HG02852 (cell line): ENCODE measurements around the gene ARMC7.
"Not testable (repeated sequence)": the region's sequence is repeated elsewhere in the genome, so short reads cannot be mapped to it uniquely, and the experiment has no call there.

Experiments
- ATAC-seq: cut with Tn5 transposase; IDR thresholded peaks from one replicate; pipeline ENCODE4 v1.9.1; 2021; ENCODE audit warnings: mild to moderate bottlenecking, moderate library complexity; ENCODE audit not compliant: unreplicated experiment

Gene ARMC7

DNA sequence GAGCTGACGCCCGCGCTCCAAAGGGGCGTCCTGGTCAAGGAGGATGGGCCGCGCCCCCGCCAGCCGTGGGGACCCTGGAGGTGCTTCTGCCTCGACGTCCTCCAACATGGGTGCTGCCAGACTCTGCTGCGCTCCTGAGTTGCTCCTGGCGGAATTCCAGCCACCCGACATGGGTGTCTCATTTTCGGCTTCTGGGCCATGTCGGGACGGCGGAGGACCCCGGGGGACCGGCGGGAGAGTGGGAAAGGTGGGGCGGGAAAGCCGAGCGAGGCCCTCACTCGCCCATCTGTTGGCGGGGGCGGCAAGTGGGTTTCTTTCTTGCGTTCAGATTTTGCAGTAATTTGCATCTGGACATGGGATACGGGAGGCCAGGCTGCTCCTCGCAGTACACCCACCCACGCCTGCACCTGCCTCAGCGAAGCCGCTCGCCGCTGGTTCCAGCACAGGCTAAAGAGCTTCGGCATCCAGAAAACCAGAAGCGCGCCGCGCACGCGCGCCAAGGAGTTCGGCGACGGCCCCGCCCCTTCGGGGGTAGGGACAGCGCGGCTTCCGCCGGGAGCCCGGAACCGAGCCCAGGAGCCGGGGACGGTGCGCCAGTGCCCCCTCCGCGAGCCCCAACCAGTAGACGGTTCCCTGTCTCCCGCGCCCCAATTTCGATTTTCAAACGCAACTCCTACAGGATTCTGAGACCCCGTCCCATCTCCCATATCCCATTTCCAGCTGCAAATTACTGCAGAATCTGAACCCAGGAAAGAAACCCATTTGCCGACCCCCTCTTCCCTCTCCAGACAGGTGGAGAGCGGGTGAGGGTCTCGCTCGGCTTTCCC, at the start of gene ARMC7:
TSS of gene ARMC7 (plus strand) at position 563 of the 827 bp plus-strand sequence. CDS start 320 bp downstream, outside the sequence.
- peak; percentile 76 for ATAC-seq

DNA sequence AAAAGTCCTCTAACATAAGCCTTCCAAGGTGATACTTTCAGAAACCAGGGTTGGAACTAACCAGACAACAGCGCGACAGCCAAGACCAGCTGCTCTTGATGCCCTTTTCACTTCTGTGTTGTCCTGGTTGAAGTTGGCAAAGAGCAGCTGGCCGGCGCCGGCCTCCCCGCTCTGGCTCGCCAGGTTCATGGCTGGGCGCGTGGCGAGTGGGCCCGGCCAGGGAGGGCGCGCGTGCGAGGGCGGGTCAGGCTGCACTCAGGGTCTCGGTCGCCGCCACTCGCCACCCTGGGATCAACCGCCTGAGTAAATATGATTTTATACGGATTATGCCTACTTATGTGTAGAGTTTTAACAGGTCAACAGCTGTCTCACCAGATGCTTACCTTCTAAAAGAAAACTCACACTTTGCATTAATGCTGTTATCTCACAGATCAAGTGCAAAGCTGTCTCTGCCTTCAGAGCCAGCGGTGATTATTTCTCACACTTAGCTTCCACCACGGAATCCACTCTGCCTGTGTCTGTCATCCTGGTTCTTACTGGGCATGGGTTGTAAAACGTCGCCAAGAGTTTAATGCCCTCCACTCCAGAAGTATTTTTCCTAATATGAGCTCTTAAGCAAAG, 49.2 kb upstream of the ARMC7 start:
- ATAC-seq, result no peak

DNA sequence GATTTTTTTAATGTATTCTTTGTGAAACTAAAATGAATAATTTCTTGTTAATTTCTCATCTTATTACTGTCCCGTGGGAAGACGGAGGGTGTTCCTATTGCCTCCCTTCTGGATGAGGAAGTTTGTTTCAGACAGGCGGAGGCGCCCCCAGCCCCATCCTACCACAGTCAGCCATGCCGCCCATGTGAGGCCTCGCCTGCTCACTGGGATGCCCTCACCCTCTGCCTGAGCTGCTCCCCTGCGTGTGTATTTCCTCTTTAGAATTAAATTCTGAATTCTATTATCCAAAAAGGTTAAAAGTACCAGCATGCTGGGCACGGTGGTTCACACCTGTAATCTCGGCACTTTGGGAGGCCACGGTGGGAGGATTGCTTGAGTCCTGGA, 48.7 kb upstream of the ARMC7 start:
- no peak for ATAC-seq

DNA sequence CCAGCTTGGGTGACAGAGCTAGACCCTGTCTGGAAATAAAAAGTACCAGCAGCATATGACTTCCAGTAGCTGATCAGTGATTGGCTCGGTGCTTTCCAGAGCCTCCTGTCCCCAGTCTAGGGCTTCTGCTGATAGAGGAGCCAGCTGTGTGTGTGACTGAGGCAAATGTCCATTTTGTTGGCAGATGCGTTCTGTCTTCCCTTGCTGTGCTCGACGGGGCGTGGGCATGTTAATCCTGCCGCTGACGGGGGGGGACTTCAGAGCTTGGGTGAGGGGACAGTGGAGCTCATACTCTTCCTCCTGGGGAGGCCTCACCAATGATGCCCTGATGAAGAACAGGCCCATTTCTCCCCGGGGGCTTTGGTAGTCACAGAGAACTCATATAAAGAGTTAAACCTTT, 48.2 kb upstream of the ARMC7 start:
- ATAC-seq, result no peak

DNA sequence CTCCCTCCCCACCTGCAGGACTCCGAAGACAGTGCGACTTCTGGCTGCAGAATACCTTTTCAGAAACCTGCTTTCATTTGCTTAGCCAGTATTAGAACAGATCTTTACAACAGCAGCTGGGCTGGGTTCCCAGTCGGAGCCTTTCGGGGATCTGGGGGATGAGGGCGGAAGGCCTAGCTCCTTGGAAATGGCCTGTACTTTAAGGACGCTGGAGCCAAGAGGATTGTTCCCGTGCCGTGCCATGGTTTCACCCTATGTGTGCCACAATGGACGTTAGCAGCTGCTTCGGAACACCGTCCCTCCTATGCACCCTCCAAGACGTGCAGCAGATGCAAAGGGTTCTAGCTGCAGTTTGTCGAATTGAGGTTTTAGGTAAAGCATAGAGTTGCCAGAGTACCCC, 46.6 kb upstream of the ARMC7 start:
- no peak for ATAC-seq

DNA sequence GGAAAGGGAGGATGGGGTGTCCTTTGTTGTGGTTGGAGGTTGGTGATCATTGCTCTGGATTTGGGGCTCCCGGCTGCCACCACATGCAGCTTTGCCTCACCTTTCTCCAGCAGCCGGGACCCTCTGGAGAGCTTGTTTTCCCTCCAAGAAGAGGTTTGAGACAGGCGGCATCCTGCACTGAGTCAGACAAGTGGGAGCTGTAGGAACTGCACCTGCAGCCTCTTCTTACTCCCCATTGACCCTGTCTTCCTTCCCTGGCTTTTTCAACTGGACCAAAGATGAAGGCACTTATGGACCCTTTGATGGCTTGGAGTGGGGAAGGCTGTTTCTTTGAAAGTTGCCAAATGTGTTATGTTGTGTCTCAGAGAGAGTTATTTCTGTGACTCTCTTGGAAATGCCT, 46.1 kb upstream of the ARMC7 start:
- no peak for ATAC-seq

DNA sequence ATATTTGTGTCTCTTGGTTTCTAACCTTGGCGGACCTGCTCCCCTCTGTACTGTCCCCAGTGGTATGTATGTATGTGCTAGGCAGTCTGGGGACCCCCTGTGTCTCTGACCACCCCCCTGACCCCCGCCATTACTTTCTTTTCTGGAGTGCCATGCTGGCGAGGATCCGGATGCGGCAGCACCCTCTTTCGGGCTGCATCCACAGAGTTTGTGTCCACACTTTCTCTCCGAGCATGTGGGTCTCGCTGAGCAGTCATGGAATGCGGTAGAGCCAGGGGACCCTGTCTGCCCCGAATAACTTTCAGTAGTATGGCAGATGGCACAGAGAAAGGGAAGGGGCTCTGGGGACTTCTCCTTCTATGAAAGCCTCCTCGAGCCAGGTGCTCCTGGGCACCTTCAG, 45.7 kb upstream of the ARMC7 start:
- no peak for ATAC-seq

DNA sequence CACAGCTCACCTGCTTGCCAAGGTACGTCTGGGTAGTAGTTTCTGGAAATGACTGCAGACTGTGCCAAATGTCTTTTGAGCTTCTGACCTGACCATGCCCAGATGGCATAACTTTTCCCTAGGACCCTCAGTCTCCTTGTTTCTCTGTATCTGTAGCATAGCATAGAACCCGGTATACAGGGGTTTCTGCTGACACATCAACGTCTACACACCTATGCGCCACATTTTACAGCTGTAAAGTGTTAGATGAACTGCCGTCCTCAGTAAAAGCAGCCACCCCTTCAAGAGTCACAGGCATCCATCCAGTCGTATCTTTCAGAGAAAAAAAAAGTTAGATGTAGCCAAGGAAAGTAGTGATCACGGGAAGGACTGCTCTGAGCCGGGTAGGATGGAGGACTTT, 45.3 kb upstream of the ARMC7 start:
- ATAC-seq, result no peak

DNA sequence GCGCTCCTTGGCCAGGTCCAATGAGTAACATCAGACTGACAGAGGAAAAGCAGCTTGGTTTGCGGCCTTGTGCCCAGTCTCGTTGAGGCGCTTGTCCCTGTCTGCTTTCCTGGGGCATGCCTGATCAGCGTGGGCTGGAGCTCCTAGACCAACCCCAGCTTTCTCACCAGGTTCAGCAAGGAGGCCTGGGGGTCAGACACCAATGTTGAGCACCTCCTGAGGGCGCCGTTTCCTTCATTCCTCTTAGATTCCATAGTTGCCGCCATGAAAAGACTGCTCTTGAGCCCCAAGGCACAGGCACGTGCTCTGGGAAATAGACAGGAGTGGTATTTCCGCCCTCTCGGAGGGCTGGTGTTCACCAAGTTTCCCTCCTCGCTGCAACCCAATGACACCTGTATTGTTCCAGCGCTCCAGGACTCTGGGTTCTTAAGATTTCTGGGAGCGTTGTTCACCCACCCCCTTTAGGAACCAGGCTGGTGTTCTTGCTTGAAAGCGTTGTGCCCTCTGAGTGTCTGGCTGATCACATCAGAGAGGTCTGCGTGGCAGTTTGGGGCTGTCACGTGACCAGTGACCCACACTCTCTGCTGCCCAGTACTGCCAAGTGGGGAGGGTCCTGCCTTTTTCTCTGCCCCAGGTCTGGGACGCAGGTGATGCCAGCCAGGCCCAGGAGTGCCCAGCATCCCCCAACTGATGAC, 44.8 kb upstream of the ARMC7 start:
- no peak for ATAC-seq

DNA sequence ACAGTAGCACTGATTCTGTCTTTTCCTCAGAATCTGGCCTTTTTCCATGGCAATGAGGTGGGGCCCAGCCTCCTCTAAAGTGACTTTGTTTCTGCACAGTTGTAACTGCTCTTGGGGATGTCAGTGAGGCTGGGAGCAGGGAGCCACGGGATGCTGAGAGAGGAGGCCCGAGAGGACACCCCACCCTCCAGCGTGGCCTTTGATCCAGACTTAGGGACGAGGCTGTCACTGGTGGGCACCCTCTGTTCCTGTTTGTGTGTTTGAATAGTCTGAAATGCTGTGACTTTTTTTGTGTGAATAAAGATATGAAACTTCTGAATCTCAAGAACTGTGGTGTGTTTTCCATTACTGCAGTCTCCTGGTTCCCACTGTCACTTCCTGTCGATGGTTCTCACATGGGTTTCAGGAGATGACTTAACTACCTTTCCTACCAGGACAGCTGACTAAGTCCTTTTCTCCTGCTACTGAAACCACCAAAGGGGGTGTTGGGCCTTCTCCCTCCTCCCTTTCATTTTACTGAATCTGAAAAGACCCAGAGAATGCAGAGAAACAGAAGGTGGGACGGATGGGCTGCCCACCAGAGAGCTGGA, 44.1 kb upstream of the ARMC7 start:
- ATAC-seq, result no peak

DNA sequence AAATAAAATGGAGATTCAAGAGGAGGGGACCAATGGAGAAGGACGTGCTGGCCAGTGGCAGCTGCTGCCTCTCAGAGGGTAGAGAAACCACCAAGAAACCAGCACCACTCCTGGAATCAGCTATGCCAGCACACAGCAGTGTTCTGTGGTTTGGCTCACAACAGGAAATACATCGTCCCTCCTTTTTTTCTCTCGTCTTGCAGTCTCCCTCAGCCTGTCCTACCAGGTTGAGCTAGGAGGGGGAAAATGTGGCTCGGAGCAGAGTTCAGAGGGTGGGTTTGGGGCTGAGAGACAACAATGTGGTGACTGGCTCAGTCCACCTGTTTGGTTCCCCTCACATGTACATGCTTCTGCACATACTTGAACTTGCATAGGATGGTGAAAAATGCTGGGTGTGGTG, 41.9 kb upstream of the ARMC7 start:
- no peak for ATAC-seq

DNA sequence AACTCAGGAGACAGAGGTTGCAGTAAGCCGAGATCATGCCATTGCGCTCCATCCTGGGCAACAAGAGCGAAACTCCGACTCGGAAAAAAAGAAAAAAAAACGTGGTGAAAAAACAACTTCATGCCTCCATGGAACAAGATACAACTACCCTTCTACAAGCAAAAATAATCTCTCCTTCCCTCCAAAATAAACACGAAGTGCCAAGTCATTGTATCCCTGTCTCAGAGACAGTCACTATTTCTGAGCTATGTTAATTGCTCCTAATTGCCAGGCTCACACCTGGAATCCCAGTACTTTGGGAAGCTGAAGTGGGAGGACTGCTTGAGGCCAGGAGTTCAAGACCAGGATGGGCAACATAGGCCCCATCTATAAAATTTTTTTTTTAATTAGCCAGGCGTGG, 41.0 kb upstream of the ARMC7 start:
- no peak for ATAC-seq

DNA sequence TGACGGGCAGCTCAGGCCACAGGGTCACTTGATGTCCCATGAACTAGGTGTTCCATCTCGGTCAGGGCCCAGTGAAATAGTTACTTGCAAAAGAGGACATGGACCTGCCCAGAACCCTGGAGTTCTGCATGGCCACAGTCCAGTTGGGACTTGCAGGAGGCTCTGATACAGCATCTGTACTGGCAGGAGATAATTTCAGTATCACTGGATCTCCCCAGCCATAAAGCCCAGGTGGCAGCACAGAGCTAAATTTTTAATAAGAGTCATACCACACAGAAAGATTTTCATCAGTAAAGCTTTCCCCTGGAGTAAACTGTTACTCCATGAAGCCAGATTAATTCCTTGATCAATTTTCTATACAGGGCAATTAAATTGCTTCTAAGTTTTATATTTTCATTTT, 40.0 kb upstream of the ARMC7 start:
- ATAC-seq, result no peak

DNA sequence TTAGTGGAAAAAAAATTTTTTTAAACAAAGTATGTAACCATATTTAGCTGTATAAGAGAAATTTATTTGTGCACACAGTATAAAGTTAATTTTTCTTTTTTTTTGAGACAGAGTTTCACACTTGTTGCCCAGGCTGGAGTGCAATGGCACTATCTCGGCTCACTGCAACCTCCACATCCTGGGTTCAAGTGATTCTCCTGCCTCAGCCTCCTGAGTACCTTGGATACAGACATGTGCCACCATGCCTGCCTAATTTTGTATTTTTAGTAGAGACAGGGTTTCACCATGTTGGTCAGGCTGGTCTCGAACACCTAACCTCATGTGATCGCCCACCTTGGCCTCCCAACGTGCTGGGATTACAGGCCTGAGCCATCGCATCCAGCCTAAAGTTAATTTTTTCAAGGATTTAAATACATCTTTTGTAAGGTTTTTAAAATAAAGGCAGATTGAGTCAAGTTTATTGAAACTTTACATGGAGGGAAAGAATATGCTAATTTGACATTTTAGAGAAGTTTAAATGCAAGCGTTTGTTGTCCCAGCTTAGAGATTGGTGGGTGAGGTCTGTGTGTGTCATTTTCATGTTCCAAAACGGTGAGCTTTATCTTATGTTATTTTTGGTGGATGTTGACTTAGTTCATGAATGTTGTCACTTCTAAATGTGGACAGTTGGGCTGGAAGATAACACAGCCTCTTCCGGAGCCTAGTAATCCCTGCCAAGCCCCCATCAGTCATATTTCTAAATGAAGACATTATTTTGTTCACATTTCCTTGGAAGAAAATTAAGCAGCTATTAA, 38.1 kb upstream of the ARMC7 start:
- not testable (repeated sequence) for ATAC-seq

DNA sequence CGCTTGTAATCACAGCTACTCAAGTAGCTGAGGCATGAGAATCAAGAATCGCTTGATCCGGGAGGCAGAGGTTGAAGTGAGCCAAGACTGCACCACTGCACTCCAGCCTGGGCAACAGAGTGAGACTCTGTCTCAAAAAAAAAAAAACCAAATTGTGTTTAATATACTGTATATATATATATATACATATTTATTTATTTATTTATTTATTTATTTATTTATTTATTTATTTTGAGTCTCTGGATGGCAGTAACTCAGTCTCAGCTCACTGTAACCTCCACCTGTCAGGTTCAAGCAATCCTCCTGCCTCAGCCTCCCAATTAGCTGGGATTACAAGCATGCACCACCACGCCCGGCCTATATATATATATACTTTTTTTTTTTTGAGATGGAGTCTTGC, 36.9 kb upstream of the ARMC7 start:
- not testable (repeated sequence) for ATAC-seq

DNA sequence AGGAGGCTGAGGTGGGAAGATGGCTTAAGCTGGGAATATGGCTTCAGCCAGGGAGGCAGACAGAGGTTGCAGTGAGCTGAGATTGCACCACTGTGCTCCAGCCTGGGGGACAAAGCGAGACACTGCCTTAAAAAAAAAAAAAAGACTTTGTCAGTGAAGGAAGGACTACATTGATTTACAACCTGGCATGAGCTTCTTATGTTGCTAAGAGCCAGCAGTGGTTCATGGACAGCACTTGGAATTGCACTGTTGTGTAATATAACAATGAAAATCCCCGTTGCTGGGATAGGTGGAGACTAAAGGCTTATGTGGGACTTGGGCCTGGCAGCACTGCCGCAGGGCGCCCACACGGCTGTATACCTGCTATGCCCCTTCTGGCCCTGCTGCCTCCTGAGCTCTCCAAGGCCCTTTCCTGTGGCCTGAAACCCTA, 36.1 kb upstream of the ARMC7 start:
- ATAC-seq, result no peak

DNA sequence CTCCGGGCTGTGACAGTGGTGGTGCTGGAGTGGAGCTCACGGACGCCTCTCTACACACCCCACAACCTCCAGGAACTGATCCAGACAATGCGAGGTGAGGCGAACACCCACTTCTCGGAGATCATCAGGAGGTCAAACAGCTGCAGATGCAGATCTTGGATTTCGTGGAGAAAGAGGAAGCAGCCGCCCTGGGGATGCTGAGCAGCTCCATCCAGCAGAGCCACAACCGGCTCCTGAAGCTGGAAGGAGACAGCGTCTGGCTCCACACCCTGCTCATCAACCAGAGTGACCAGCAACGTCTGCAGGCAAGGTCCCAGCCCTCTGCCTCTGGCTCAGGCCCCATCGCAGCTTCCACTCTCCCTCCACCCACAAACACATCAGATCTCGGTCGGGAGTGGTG, 35.2 kb upstream of the ARMC7 start:
- no peak for ATAC-seq

DNA sequence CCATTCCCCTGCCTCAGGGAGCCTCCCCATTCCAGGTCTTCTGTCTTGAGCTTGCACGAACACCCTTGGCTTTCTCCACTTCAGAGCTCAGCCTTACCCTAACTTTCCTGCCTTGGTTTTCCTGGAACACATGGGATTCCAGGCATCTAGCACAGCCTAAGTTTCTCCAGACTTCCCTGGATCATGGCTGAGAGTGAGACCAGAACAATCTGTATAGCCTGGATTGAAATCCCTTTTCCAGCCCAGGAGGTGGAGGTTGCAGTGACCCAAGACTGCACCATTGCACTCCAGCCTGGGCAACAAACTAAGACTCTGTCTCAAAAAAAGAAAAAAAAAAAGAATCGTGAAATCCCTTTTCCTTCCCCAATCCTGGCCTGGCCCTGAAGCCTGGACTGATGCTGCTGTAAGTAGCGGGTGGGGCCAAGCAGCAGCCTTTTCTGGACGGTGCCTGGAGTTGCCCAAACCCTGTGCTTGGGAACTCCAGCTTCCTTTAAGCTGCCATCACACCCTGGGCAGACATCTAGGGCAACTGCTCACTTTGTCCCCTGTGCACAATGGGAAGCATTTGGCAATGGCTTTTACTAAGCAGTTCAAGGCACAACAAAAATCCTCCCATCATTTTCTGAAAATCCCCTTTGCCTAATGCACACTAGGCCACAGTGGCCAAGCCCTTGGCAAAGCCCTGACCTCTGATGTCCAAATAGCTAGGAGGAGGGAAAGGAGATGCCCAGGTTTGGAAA, 34.0 kb upstream of the ARMC7 start:
- no peak for ATAC-seq

DNA sequence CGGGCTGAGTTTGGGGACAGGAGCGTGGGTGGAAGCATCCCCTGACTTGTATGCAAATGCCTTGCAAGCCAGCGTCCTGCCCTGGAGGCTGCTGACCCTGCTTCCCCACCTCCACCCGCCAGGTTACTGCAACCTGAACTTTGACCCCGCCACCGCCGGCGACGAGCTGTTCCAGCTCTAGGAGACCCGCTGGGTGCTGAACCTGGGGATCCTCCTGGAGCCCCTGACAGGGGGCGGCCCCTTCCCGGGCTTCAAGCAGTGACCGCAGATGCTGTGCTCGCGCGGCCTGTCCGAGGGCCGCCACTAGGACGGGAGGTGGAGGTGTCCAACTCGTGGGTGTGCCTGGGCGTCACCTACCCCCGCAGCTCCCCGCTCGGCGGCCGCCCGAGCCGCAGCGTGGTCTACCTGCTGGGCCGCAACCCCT, 32.7 kb upstream of the ARMC7 start:
- ATAC-seq, result no peak
